ENCODE results near the gene MAP3K15. TPM values are rescaled to one million over a fixed set of nuclear protein-coding genes. Genes with fewer than 3 reads are reported as not detected.

MAP3K15 gene
- total RNA-seq, 1 donor: not detected

GRCh38 chrX:19373351-19373891 lies 141.9 kb downstream of the MAP3K15 start:
- no peak overlapping the region for H3K4me3 ChIP-seq (ENCODE audit: low read depth, low read length)
- TF ChIP-seq CTCF (IDR thresholded peaks at IDR 0.05; ENCODE audit: insufficient read depth, low read length): no peak
- DNase-seq (ENCODE audit: low read depth): no peak

GRCh38 chrX:19372547-19373331 lies 142.6 kb downstream of the MAP3K15 start:
- DNase-seq (ENCODE audit: low read depth): no peak
- TF ChIP-seq CTCF (IDR thresholded peaks at IDR 0.05; ENCODE audit: insufficient read depth, low read length): no peak
- H3K4me3 ChIP-seq (ENCODE audit: low read depth, low read length): peak overlapping the region; percentile 43

- DNase-seq (ENCODE audit: low read depth): peak; percentile 65
- TF ChIP-seq CTCF (IDR thresholded peaks at IDR 0.05; ENCODE audit: insufficient read depth, low read length): peak; percentile 80
- peak overlapping the region; percentile 43 for H3K4me3 ChIP-seq (ENCODE audit: low read depth, low read length)
These were observed 143.2 kb downstream of the MAP3K15 start for GRCh38 chrX:19372170-19372546.

- H3K4me3 ChIP-seq (ENCODE audit: low read depth, low read length): no peak overlapping the region
- TF ChIP-seq CTCF (IDR thresholded peaks at IDR 0.05; ENCODE audit: insufficient read depth, low read length): no peak
- DNase-seq (ENCODE audit: low read depth): peak; percentile 27
These were observed 145.2 kb downstream of the MAP3K15 start for GRCh38 chrX:19370061-19370460.

- no peak for DNase-seq (ENCODE audit: low read depth)
- H3K4me3 ChIP-seq (ENCODE audit: low read depth, low read length): no peak overlapping the region
- TF ChIP-seq CTCF (IDR thresholded peaks at IDR 0.05; ENCODE audit: insufficient read depth, low read length): no peak
These were observed 146.7 kb downstream of the MAP3K15 start for GRCh38 chrX:19368576-19368975.

GRCh38 chrX:19361701-19362100 lies 153.6 kb downstream of the MAP3K15 start:
- no peak overlapping the region for H3K4me3 ChIP-seq (ENCODE audit: low read depth, low read length)
- no peak for TF ChIP-seq CTCF (IDR thresholded peaks at IDR 0.05; ENCODE audit: insufficient read depth, low read length)
- no peak for DNase-seq (ENCODE audit: low read depth)
